Measurements from ENCODE around the gene PXDC1. TPM values are rescaled to one million over a fixed set of nuclear protein-coding genes. Genes with fewer than 3 reads are reported as not detected.
"Not testable (repeated sequence)": the region's sequence is repeated elsewhere in the genome, so short reads cannot be mapped to it uniquely, and the experiment has no call there.

PXDC1 gene
- total RNA-seq, 1 experiment from 2014 or later = 24.9 TPM

- DNase-seq (ENCODE audit: low read depth) = no peak
Observed at GRCh38 chr6:3762852-3763251, 11.3 kb upstream of the PXDC1 start.

- no peak for DNase-seq (ENCODE audit: low read depth)
Observed at GRCh38 chr6:3762359-3762758, 10.8 kb upstream of the PXDC1 start.

GRCh38 chr6:3761989-3762270 is 10.4 kb upstream of the PXDC1 start:
- DNase-seq (ENCODE audit: low read depth) = no peak

- no peak for DNase-seq (ENCODE audit: low read depth)
Observed at GRCh38 chr6:3759646-3760232, 8.2 kb upstream of the PXDC1 start.

GRCh38 chr6:3758842-3759144 is 7.3 kb upstream of the PXDC1 start:
- DNase-seq (ENCODE audit: low read depth) = no peak

- DNase-seq (ENCODE audit: low read depth) = not testable (repeated sequence)
Observed at GRCh38 chr6:3757998-3758841, 6.7 kb upstream of the PXDC1 start.

- DNase-seq (ENCODE audit: low read depth) = no peak
Observed at GRCh38 chr6:3757241-3757641, 5.7 kb upstream of the PXDC1 start.

GRCh38 chr6:3756546-3756945 is 5.0 kb upstream of the PXDC1 start:
- DNase-seq (ENCODE audit: low read depth) = no peak

- DNase-seq (ENCODE audit: low read depth) = no peak
Observed at GRCh38 chr6:3755637-3756545, 4.4 kb upstream of the PXDC1 start.

GRCh38 chr6:3754776-3755175 is 3.3 kb upstream of the PXDC1 start:
- no peak for DNase-seq (ENCODE audit: low read depth)

GRCh38 chr6:3754032-3754725 is 2.7 kb upstream of the PXDC1 start:
- not testable (repeated sequence) for DNase-seq (ENCODE audit: low read depth)

GRCh38 chr6:3753228-3753835 is 1.8 kb upstream of the PXDC1 start:
- DNase-seq (ENCODE audit: low read depth) = no peak

- DNase-seq (ENCODE audit: low read depth) = no peak
Observed at GRCh38 chr6:3752531-3753227, 1.2 kb upstream of the PXDC1 start.

- DNase-seq (ENCODE audit: low read depth) = peak; percentile 91
Observed at GRCh38 chr6:3751730-3752530, 417 bp upstream of the PXDC1 start.

- DNase-seq (ENCODE audit: low read depth) = peak; percentile 85
Observed at GRCh38 chr6:3750317-3751076, 1.0 kb downstream of the PXDC1 start.

- DNase-seq (ENCODE audit: low read depth) = peak; percentile 79
Observed at GRCh38 chr6:3749977-3750316, 1.6 kb downstream of the PXDC1 start.

- no peak for DNase-seq (ENCODE audit: low read depth)
Observed at GRCh38 chr6:3749067-3749841, 2.3 kb downstream of the PXDC1 start.

- peak; percentile 80 for DNase-seq (ENCODE audit: low read depth)
Observed at GRCh38 chr6:3748208-3749066, 3.1 kb downstream of the PXDC1 start.
